Esophagus (tissue), 2 donors: ENCODE data around the gene NMT2. TPM values are rescaled to one million over a fixed set of nuclear protein-coding genes. Genes with fewer than 3 reads are reported as not detected.
A peak's percentile ranks its signal among the peaks of the same experiment; 100 is the strongest.

Experiments used
- H3K27ac ChIP-seq, 2 donors: one replicate each; pipeline ENCODE4 v1.5.1; 2013; ENCODE audit warnings: low read depth in 2 of 2, mild to moderate bottlenecking in 2 of 2, inconsistent platforms in 1 of 2, low read length in 1 of 2, moderate library complexity in 1 of 2
- H3K27me3 ChIP-seq, 2 donors: one replicate each; pipeline ENCODE4 v1.6.1; 2013; ENCODE audit warnings: low read length in 2 of 2, control low read depth in 1 of 2, mild to moderate bottlenecking in 1 of 2; ENCODE audit not compliant: insufficient read depth in 2 of 2, control insufficient read depth in 1 of 2
- H3K36me3 ChIP-seq, 2 donors: one replicate each; pipeline ENCODE4 v1.6.1; 2013; ENCODE audit warnings: low read length in 1 of 2; ENCODE audit not compliant: control insufficient read depth in 2 of 2, insufficient read depth in 2 of 2
- H3K4me1 ChIP-seq, 2 donors: one replicate each; pipeline ENCODE4 v1.6.1; 2013; ENCODE audit warnings: low read length in 1 of 2; ENCODE audit not compliant: control insufficient read depth in 2 of 2, insufficient read depth in 2 of 2
- H3K4me3 ChIP-seq, 2 donors: one replicate each; pipeline ENCODE4 v1.5.1; 2013; ENCODE audit warnings: low read length in 2 of 2, mild to moderate bottlenecking in 2 of 2, low read depth in 1 of 2, moderate library complexity in 1 of 2
- H3K9me3 ChIP-seq, 2 donors: one replicate each; pipeline ENCODE4 v1.6.1; 2013; ENCODE audit warnings: mild to moderate bottlenecking in 2 of 2, low read depth in 1 of 2, low read length in 1 of 2, moderate library complexity in 1 of 2; ENCODE audit not compliant: control insufficient read depth in 2 of 2, insufficient read depth in 1 of 2
- WGBS, 2 donors: extraction: QIAGEN DNeasy Blood & Tissue Kit; methylation state at CpG; one replicate each; pipeline ENCODE4 v1.1.7; 2013; 5-methylcytosine and 5-hydroxymethylcytosine counted together
- polyA plus RNA-seq, 2 donors: library from polyadenylated mRNA; stranded (reverse); fragments of 200-250 nt; gene quantifications; one replicate each; pipeline ENCODE4 v1.2.3, GENCODE V29; 2013
- donor health status: healthy with polysubstance abuse.
- donor health status: Bipolar disorder and iron deficiency.

NMT2 gene
- polyA plus RNA-seq, 2 donors = 3.6 to 4.0 TPM

DNA sequence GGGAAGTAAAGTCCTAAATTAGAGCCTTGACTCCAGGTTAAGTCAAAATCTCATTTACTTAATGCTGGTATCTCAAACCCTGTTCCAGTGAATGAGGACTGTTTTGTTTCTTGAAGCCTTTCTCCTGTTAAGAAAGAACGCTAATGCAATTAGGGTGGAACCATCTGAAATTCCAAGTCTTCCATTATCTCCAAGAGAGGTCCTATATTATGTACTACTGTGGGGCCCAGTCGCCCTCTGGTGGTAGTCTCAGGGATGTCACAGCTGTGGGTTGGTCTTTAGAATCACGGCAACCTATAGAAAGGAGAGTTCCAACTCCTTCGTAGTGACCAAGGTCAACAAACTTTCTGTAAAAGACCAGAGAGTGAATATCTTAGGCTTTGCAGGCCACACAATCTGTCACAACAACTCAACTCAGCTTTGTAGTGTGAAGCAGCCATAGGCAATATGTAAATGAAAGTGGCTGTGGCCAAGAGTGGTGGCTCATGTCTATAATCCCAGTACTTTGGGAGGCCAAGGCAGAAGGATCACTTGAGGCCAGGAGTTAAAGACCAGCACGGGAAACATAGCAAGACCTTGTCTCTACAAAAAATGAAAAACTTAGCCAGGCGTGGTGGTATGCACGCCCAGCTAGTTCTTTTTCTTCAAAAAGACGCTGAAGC lies 62.0 kb downstream of the NMT2 start:
- Histone ChIP-seq H3K4me1 (no peaks in the 10 kb centered on the region), H3K9me3 (no peaks in the 10 kb centered on the region), H3K27me3 (no peaks in the 10 kb centered on the region), H3K4me3 (no peak overlapping the region), H3K36me3 (peaks cover 6 to 13% of the 10 kb centered on the region in 2 donors), H3K27ac (no peak overlapping the region)
- 46% methylated on average over 8 of the region's 8 CpGs for WGBS, 2 donors

- peaks cover 0 to 2% of the 10 kb centered on the region in 2 donors for H3K4me1 ChIP-seq
- no peaks in the 10 kb centered on the region for H3K27me3 ChIP-seq
- WGBS, 2 donors = 89% methylated on average over 9 of the region's 9 CpGs
- H3K36me3 ChIP-seq = peaks cover 6 to 14% of the 10 kb centered on the region in 2 donors
- no peak overlapping the region for H3K27ac ChIP-seq
- no peak overlapping the region for H3K4me3 ChIP-seq
- H3K9me3 ChIP-seq = no peaks in the 10 kb centered on the region
Measured at GRCh38 chr10:15103513-15103912, 65.0 kb downstream of the NMT2 start.

GRCh38 chr10:15099886-15100285 lies 68.6 kb downstream of the NMT2 start:
- WGBS, 2 donors = 78 to 92% methylated on average over 4 of the region's 4 CpGs
- no peak overlapping the region for H3K27ac ChIP-seq
- H3K4me1 ChIP-seq = peaks cover 2 to 6% of the 10 kb centered on the region in 2 donors
- no peaks in the 10 kb centered on the region for H3K27me3 ChIP-seq
- no peak overlapping the region for H3K4me3 ChIP-seq
- no peaks in the 10 kb centered on the region for H3K9me3 ChIP-seq
- H3K36me3 ChIP-seq = peaks cover 6 to 14% of the 10 kb centered on the region in 2 donors

DNA sequence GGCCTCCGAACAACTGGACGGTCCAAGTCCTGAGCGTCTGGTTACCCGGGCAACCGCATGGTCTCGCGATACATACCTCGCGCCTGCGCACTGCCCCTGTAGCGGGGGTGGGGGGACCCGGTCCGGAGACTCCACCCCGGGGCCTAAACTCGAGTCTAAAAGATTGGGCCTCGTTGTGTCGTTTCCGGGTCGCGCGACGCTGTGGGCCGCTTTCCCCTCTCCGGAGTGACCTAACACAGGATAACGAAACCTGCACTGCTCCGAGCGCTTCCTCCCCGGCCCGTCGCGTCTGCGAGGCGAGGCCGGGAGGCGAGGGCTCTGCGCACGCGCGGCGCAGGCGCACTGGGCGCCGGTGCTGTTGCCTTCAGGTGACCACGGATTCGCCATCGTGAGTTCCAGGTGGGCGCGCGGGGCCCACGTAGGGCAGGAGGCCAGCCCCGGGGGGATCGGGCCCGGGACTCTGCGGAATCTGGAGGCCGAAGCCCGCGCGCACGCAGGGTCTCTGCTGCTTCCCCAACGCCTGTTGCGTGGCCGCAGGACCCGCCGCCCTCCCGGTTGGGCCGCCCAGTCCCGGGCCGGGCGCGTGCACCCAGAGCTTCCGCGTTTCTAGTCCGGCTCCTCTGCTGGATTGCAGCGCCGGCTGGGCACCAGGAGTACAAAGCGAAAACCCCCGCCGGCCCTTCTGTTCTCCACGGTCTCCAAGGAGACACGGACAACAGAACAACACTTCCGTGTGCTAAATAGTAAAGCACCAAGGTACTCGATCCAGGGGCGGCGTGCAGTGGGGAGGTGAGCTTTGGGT lies 71.3 kb downstream of the NMT2 start, which contains the start of gene RPP38:
RPP38 (plus strand) TSS at position 345 of the 802 bp plus-strand sequence. CDS start 5,960 bp downstream, outside the sequence.
- Histone ChIP-seq H3K27me3 (no peaks in the 10 kb centered on the region), H3K36me3 (peaks cover 0 to 6% of the 10 kb centered on the region in 2 donors), H3K4me3 (peak within 1 kb of the TSS; percentile 66 to 92), H3K4me1 (peaks cover 2 to 6% of the 10 kb centered on the region in 2 donors), H3K9me3 (no peaks in the 10 kb centered on the region), H3K27ac (peak within 1 kb of the TSS; percentile 95 to 98)
- 0% methylated on average over 67 to 84 of the region's 84 CpGs for WGBS, 2 donors

DNA sequence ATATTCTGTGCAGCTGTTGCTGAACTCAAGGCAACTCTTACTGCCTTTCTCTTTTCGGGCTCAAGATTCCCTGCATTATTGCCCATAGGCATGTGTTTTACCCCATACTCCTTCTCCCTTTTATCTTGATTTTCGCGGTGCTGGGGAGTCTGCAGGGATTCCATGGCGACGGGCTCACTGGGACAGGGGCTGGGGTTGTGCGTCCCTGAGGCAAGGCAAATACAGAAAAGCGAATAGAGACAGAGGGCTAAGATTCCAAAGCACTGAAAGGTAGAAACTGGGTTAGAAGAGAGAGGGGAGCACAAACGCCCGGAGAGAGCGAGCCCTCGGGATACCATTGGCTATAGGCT lies 71.9 kb downstream of the NMT2 start:
- 1 to 2% methylated on average over 11 of the region's 11 CpGs for WGBS, 2 donors
- Histone ChIP-seq H3K27ac (peak overlapping the region in 1 of 2 donors; percentile 95), H3K4me3 (peak overlapping the region; percentile 66 to 92), H3K4me1 (peaks cover 2 to 6% of the 10 kb centered on the region in 2 donors), H3K36me3 (peaks cover 0 to 4% of the 10 kb centered on the region in 2 donors), H3K27me3 (no peaks in the 10 kb centered on the region), H3K9me3 (no peaks in the 10 kb centered on the region)

DNA sequence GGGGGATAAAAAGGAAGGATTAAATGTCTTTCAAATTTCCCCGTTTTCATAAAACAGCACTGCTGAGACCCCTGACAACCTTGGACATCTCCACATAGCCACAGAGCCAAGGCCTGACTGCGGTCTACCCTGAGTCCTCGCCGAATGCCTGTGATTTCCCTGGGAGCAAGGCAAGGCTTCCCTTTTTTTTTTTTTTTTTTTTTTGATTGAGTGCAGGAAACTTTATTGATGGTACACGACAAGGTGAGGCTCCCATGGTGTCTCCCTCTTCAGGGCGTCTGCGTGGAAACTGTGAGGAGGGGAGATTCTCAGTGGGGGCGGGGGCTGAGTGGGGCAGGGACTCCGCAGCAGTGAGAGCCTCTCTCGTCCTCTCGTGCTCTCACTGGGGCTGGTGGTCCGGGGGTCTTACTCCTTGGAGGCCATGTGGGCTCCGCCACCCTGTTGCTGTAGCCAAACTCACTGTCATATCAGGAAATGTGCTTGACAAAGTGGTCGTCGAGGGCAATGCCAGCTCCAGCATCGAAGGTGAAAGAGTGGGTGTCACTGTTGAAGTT lies 75.6 kb downstream of the NMT2 start:
- Histone ChIP-seq H3K4me3 (no peak overlapping the region), H3K4me1 (peaks cover 0 to 4% of the 10 kb centered on the region in 2 donors), H3K36me3 (no peaks in the 10 kb centered on the region), H3K27me3 (no peaks in the 10 kb centered on the region), H3K9me3 (no peaks in the 10 kb centered on the region), H3K27ac (no peak overlapping the region)
- WGBS, 2 donors = 87 to 91% methylated on average over 16 of the region's 16 CpGs

GRCh38 chr10:15091418-15091817 lies 77.1 kb downstream of the NMT2 start:
- Histone ChIP-seq H3K9me3 (no peaks in the 10 kb centered on the region), H3K4me1 (peaks cover 0 to 1% of the 10 kb centered on the region in 2 donors), H3K4me3 (no peak overlapping the region), H3K27me3 (no peaks in the 10 kb centered on the region), H3K36me3 (no peaks in the 10 kb centered on the region), H3K27ac (no peak overlapping the region)
- WGBS, 2 donors = 80 to 87% methylated on average over 5 of the region's 5 CpGs

GRCh38 chr10:15088428-15089261 lies 79.8 kb downstream of the NMT2 start, which contains the start of gene ACBD7:
ACBD7 (minus strand) TSS chr10:15088776; CDS start chr10:15088728, 48 bp downstream.
- H3K36me3 ChIP-seq = no peaks in the 10 kb centered on the region
- no peaks in the 10 kb centered on the region for H3K27me3 ChIP-seq
- H3K9me3 ChIP-seq = no peaks in the 10 kb centered on the region
- peak within 1 kb of the TSS; percentile 40 to 56 for H3K4me3 ChIP-seq
- WGBS, 2 donors = 6% methylated on average over 63 of the region's 63 CpGs
- H3K4me1 ChIP-seq = peaks cover 0 to 2% of the 10 kb centered on the region in 2 donors
- no peak within 1 kb of the TSS for H3K27ac ChIP-seq

- Histone ChIP-seq H3K27me3 (no peaks in the 10 kb centered on the region), H3K9me3 (no peaks in the 10 kb centered on the region), H3K36me3 (no peaks in the 10 kb centered on the region), H3K27ac (no peak overlapping the region), H3K4me3 (peak overlapping the region; percentile 18 to 45), H3K4me1 (peaks cover 0 to 3% of the 10 kb centered on the region in 2 donors)
- whole genome bisulfite sequencing, 2 donors = 12 to 24% methylated on average over 7 of the region's 7 CpGs
Measured at GRCh38 chr10:15084502-15084922, 84.0 kb downstream of the NMT2 start.
